SW480 (cell line): ENCODE measurements around the gene TOP3B.
A peak's percentile ranks its signal among the peaks of the same experiment; 100 is the strongest.
"Not testable (repeated sequence)": the region's sequence is repeated elsewhere in the genome, so short reads cannot be mapped to it uniquely, and the experiment has no call there.

Experiments used
- DNase-seq: peaks from one replicate; pipeline ENCODE4 v3.0.0-alpha.2; 2016; ENCODE audit warnings: low spot score

TOP3B gene

GRCh38 chr22:21943571-21944448 lies 38.8 kb downstream of the TOP3B start:
- DNase-seq = no peak

- peak; percentile 44 for DNase-seq
Measured at GRCh38 chr22:21942407-21943343, 39.9 kb downstream of the TOP3B start.

GRCh38 chr22:21941921-21942320 lies 40.7 kb downstream of the TOP3B start:
- DNase-seq = no peak

GRCh38 chr22:21940521-21940920 lies 42.1 kb downstream of the TOP3B start:
- no peak for DNase-seq

GRCh38 chr22:21939935-21940334 lies 42.7 kb downstream of the TOP3B start:
- DNase-seq = not testable (repeated sequence)

- DNase-seq = no peak
Measured at GRCh38 chr22:21939461-21939913, 43.1 kb downstream of the TOP3B start.

GRCh38 chr22:21938906-21939305 lies 43.7 kb downstream of the TOP3B start:
- no peak for DNase-seq

GRCh38 chr22:21938071-21938822 lies 44.3 kb downstream of the TOP3B start:
- peak; percentile 82 for DNase-seq

- peak; percentile 18 for DNase-seq
Measured at GRCh38 chr22:21937821-21938070, 44.8 kb downstream of the TOP3B start.

- no peak for DNase-seq
Measured at GRCh38 chr22:21937041-21937820, 45.4 kb downstream of the TOP3B start.

GRCh38 chr22:21936151-21936775 lies 46.3 kb downstream of the TOP3B start:
- no peak for DNase-seq

- no peak for DNase-seq
Measured at GRCh38 chr22:21933910-21934309, 48.7 kb downstream of the TOP3B start.

GRCh38 chr22:21933413-21933812 lies 49.2 kb downstream of the TOP3B start:
- DNase-seq = no peak

GRCh38 chr22:21932347-21932746 lies 50.2 kb downstream of the TOP3B start:
- DNase-seq = no peak

- no peak for DNase-seq
Measured at GRCh38 chr22:21931056-21931455, 51.5 kb downstream of the TOP3B start.

GRCh38 chr22:21929253-21929652 lies 53.3 kb downstream of the TOP3B start:
- DNase-seq = no peak

- no peak for DNase-seq
Measured at GRCh38 chr22:21928048-21928447, 54.5 kb downstream of the TOP3B start.

GRCh38 chr22:21927174-21927823 lies 55.3 kb downstream of the TOP3B start:
- DNase-seq = no peak

GRCh38 chr22:21926728-21927127 lies 55.9 kb downstream of the TOP3B start:
- DNase-seq = no peak

- DNase-seq = no peak
Measured at GRCh38 chr22:21923163-21923561, 59.4 kb downstream of the TOP3B start.
